ENCODE measurements around the gene PROSER3.

DNA sequence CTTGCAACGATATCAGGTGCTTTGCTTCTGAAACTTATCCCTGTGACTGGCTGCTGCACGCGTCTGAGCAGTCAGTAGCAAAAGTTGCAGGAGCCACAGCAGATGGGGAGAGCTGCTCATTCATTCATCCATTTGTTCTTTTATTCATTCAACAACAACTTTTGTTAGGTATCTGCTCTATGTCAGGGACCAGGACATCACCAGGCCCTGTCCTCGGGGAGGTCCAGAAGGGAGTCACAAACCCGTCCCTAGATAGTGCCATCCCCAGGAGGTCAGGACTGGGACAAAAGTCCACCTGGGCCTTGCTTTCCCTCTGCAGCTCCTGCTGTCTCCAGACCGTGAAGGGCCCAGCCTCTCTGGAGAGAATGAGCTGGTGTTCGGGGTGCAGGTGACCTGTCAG lies 20.0 kb downstream of the PROSER3 start:
- no peak for TF ChIP-seq POLR2AphosphoS5 (IDR thresholded peaks at IDR 0.05)
- TF ChIP-seq, protein P1, sequence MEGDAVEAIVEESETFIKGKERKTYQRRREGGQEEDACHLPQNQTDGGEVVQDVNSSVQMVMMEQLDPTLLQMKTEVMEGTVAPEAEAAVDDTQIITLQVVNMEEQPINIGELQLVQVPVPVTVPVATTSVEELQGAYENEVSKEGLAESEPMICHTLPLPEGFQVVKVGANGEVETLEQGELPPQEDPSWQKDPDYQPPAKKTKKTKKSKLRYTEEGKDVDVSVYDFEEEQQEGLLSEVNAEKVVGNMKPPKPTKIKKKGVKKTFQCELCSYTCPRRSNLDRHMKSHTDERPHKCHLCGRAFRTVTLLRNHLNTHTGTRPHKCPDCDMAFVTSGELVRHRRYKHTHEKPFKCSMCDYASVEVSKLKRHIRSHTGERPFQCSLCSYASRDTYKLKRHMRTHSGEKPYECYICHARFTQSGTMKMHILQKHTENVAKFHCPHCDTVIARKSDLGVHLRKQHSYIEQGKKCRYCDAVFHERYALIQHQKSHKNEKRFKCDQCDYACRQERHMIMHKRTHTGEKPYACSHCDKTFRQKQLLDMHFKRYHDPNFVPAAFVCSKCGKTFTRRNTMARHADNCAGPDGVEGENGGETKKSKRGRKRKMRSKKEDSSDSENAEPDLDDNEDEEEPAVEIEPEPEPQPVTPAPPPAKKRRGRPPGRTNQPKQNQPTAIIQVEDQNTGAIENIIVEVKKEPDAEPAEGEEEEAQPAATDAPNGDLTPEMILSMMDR (IDR thresholded peaks at IDR 0.05): no peak

Data from gastroesophageal sphincter (tissue), 3 donors.